BE2C (cell line): ENCODE results near the gene TIPRL.

Experiments used
- DNase-seq: peaks from one replicate; pipeline ENCODE4 v3.0.0-alpha.2; 2020
- H3K27me3 ChIP-seq: fragments of 250-450 bp; sonication (Bioruptor Pico); 2 replicates; pipeline ENCODE4 v1.5.1; 2020; ENCODE audit warnings: mild to moderate bottlenecking
- H3K36me3 ChIP-seq: fragments of 250-450 bp; sonication (Bioruptor Pico); 2 replicates; pipeline ENCODE4 v1.5.1; 2020; ENCODE audit warnings: mild to moderate bottlenecking
- H3K4me1 ChIP-seq: fragments of 250-450 bp; sonication (Bioruptor Pico); 2 replicates; pipeline ENCODE4 v1.5.1; 2020
- H3K4me3 ChIP-seq: 2 replicates; pipeline ENCODE4 v1.5.1; 2011; ENCODE audit warnings: low read depth, low read length
- H3K9me3 ChIP-seq: fragments of 250-450 bp; sonication (Bioruptor Pico); 2 replicates; pipeline ENCODE4 v1.5.1; 2020
- TF ChIP-seq, protein P1 (sequence below): IDR thresholded peaks from 2 replicates; pipeline ENCODE4 v1.5.1; 2012; ENCODE audit warnings: mild to moderate bottlenecking, low read depth, low read length

Gene TIPRL

DNA sequence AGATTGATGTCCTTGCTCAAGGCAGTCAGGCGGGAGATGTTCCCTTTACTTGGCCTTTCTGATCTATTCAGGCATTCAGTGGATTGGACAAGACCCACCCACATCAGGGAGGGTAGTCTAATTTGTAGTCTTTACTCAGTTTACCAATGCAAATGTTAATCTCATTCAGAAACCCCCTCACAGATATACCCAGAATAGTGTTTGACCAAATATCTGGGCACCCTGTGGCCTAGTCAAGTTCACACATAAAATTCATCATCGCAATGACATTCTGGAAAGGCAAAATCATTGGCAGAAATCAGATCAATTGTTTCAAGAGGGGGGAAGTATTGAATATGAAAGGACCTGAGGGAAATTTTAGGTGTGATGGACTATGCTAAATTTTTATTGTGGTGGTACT lies 34.6 kb downstream of the TIPRL start:
- no peaks in the 10 kb centered on the region for H3K36me3 ChIP-seq
- H3K4me1 ChIP-seq = no peaks in the 10 kb centered on the region
- no peak overlapping the region for H3K4me3 ChIP-seq
- H3K9me3 ChIP-seq = no peaks in the 10 kb centered on the region; the same call in 1 of the 2 replicates
- TF ChIP-seq, protein P1, sequence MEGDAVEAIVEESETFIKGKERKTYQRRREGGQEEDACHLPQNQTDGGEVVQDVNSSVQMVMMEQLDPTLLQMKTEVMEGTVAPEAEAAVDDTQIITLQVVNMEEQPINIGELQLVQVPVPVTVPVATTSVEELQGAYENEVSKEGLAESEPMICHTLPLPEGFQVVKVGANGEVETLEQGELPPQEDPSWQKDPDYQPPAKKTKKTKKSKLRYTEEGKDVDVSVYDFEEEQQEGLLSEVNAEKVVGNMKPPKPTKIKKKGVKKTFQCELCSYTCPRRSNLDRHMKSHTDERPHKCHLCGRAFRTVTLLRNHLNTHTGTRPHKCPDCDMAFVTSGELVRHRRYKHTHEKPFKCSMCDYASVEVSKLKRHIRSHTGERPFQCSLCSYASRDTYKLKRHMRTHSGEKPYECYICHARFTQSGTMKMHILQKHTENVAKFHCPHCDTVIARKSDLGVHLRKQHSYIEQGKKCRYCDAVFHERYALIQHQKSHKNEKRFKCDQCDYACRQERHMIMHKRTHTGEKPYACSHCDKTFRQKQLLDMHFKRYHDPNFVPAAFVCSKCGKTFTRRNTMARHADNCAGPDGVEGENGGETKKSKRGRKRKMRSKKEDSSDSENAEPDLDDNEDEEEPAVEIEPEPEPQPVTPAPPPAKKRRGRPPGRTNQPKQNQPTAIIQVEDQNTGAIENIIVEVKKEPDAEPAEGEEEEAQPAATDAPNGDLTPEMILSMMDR = no peak
- no peak for DNase-seq
- H3K27me3 ChIP-seq = no peaks in the 10 kb centered on the region

DNA sequence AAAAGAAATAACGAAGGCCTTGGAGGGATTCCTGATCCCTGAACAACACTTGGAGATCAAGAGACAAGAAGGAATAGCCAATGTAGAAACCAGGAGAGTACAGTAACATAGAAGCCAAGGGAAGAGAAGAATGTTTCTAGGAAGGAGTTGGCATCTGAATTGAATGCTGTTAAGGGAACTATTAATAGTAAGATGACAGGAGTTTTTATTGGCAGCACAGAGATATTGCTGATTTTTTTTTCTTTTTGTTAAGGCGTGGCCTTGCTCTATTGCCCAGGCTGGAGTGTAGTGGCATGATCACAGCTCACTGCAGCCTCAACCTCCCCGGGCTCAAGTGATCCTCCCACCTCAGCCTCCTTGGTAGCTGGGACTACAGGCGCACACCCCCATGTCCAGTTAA lies 37.4 kb downstream of the TIPRL start:
- Histone ChIP-seq H3K4me1 (no peaks in the 10 kb centered on the region), H3K36me3 (no peaks in the 10 kb centered on the region), H3K9me3 (no peaks in the 10 kb centered on the region; the same call in 1 of the 2 replicates), H3K27me3 (no peaks in the 10 kb centered on the region), H3K4me3 (no peak overlapping the region)
- no peak for DNase-seq
- TF ChIP-seq, protein P1 = no peak

DNA sequence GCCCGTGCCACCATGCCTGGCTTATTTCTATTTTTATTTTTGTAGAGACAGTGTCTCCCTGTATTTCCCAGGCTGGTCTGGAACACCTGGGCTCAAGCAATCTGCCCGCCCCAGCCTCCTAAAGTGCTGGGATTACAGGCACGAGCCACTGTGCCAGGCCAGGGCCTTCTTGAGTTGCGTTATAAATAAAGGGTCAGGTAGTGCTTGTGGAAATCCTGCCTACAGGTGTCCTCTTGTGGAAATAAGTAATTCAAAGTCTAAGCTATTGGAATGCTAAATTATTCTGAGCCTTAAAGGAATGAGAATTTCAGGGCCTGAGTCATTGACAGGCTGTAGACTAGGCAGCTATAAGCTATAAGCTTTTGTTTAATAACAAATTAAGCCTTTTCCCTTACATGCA lies 38.9 kb downstream of the TIPRL start:
- Histone ChIP-seq H3K4me1 (no peaks in the 10 kb centered on the region), H3K36me3 (no peaks in the 10 kb centered on the region), H3K27me3 (no peaks in the 10 kb centered on the region), H3K9me3 (no peaks in the 10 kb centered on the region; the same call in 1 of the 2 replicates), H3K4me3 (no peak overlapping the region)
- TF ChIP-seq, protein P1 = no peak
- no peak for DNase-seq

DNA sequence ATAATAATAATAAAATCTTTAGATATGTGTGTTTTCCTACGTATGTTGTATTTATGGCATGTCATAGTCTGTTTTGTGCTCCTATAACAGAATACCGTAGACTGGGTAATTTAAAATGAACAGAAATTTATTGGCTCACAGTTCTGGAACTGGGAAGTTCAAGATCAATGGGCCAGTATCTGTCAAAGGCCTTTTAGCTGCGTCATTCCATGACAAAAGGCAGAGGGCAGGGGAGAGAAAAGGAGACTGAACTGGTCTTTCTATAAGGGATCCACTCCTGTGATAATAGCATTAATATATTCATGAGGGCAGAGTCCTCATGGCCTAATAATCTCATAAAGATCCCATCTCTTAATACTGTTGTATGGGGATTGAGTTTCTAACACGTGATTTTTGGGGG lies 39.9 kb downstream of the TIPRL start:
- no peak for DNase-seq
- no peaks in the 10 kb centered on the region for H3K36me3 ChIP-seq
- no peak overlapping the region for H3K4me3 ChIP-seq
- H3K9me3 ChIP-seq = no peaks in the 10 kb centered on the region; the same call in 1 of the 2 replicates
- TF ChIP-seq, protein P1 = no peak
- no peaks in the 10 kb centered on the region for H3K27me3 ChIP-seq
- no peaks in the 10 kb centered on the region for H3K4me1 ChIP-seq

DNA sequence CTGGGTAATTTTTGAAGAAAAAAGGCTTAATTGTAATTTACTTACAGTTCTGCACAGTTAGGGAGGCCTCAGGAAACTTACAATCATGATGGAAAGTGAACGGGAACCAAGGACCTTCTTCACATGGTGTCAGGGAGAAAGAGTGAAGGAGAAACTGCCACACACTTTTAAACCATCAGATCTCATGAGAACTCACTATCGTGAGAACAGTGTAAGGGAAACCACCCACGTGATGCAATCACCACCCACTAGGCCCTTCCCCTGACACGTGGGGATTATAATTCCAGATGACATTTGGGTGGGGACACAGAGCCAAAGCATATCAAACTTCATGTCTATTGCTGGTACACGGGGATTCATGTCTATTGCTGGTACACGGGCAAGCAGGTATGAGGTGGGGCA lies 41.7 kb downstream of the TIPRL start:
- Histone ChIP-seq H3K27me3 (no peaks in the 10 kb centered on the region), H3K4me1 (no peaks in the 10 kb centered on the region), H3K4me3 (no peak overlapping the region), H3K36me3 (no peaks in the 10 kb centered on the region), H3K9me3 (no peaks in the 10 kb centered on the region)
- TF ChIP-seq, protein P1 = no peak
- no peak for DNase-seq

DNA sequence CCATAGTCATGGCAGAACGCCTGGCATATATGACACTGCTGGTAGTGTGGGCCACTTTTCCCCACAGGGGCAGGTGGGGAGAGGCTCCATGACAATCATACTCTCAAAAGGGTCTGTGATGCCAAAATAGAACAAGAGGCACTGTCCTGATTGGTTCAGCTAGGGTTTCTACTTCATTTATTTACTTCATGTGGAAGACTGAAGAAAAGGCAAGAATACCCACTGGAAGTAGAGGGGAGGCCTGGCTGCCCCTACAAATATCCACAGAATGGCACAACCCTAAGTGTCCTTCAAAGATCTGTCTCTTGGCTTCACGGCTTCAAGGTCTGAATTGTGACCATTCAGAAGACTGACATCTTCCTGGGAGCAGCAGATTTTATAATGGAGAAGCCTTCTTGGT lies 42.5 kb downstream of the TIPRL start:
- no peak for DNase-seq
- Histone ChIP-seq H3K27me3 (no peaks in the 10 kb centered on the region), H3K4me1 (no peaks in the 10 kb centered on the region), H3K9me3 (no peaks in the 10 kb centered on the region), H3K36me3 (no peaks in the 10 kb centered on the region), H3K4me3 (no peak overlapping the region)
- TF ChIP-seq, protein P1 = no peak
